Fibroblast of the aortic adventitia (primary cell): Measurements from ENCODE around the gene FAM168B. TPM values are rescaled to one million over a fixed set of nuclear protein-coding genes. Genes with fewer than 3 reads are reported as not detected.

Experiments
- DNase-seq: peaks from one replicate; pipeline ENCODE4 v3.0.0-alpha.2; 2010; ENCODE audit warnings: low read depth
- H3K4me3 ChIP-seq: 2 replicates; pipeline ENCODE4 v1.5.1; 2011; ENCODE audit warnings: low read depth, mild to moderate bottlenecking, control low read depth, low read length, moderate library complexity
- CTCF ChIP-seq: IDR thresholded peaks from 2 replicates; pipeline ENCODE4 v1.5.1; 2011; ENCODE audit warnings: mild to moderate bottlenecking, low read length, control low read depth, inconsistent platforms; ENCODE audit not compliant: insufficient read depth
- total RNA-seq: library from RNA; depleted of rRNA; stranded (reverse); fragments of >200 nt; gene quantifications from 2 replicates; pipeline ENCODE4 v1.2.3, GENCODE V29; 2012; ENCODE audit warnings: low replicate concordance

FAM168B gene
- total RNA-seq, 1 donor = 114 TPM

- H3K4me3 ChIP-seq = no peak overlapping the region
- DNase-seq = no peak
- TF ChIP-seq CTCF = no peak
These were observed 54.8 kb downstream of the FAM168B start for GRCh38 chr2:131038258-131039100.

GRCh38 chr2:131037398-131038257, 55.6 kb downstream of the FAM168B start:
- DNase-seq = no peak
- H3K4me3 ChIP-seq = no peak overlapping the region
- TF ChIP-seq CTCF = no peak

- DNase-seq = no peak
- TF ChIP-seq CTCF = no peak
- no peak overlapping the region for H3K4me3 ChIP-seq
These were observed 56.4 kb downstream of the FAM168B start for GRCh38 chr2:131036696-131037397.

- DNase-seq = no peak
- H3K4me3 ChIP-seq = no peak overlapping the region
- no peak for TF ChIP-seq CTCF
These were observed 57.0 kb downstream of the FAM168B start for GRCh38 chr2:131036269-131036668.

GRCh38 chr2:131035826-131036231, 57.4 kb downstream of the FAM168B start:
- TF ChIP-seq CTCF = no peak
- no peak for DNase-seq
- H3K4me3 ChIP-seq = no peak overlapping the region

- H3K4me3 ChIP-seq = peak overlapping the region; percentile 47
- TF ChIP-seq CTCF = no peak
- no peak for DNase-seq
These were observed 58.0 kb downstream of the FAM168B start for GRCh38 chr2:131035112-131035825.
